Activated T-cell treated with anti-CD3 and anti-CD28 coated beads, Interleukin-2, amount 50 U/mL, for 1 hour (primary cell): ENCODE results near the gene PRPS2.

ENCODE experiments used
- DNase-seq: peaks from one replicate; pipeline ENCODE4 v3.0.0-alpha.2; 2020

The PRPS2 gene

GRCh38 chrX:12819222-12819621 lies 28.0 kb downstream of the PRPS2 start:
- no peak for DNase-seq

- DNase-seq: no peak
Observed at GRCh38 chrX:12820737-12821136, 29.5 kb downstream of the PRPS2 start.

- no peak for DNase-seq
Observed at GRCh38 chrX:12824944-12825343, 33.7 kb downstream of the PRPS2 start.

GRCh38 chrX:12825801-12826200 lies 34.6 kb downstream of the PRPS2 start:
- DNase-seq: no peak

GRCh38 chrX:12843061-12843667 lies 52.0 kb downstream of the PRPS2 start:
- no peak for DNase-seq

GRCh38 chrX:12843668-12844279 lies 52.6 kb downstream of the PRPS2 start:
- no peak for DNase-seq

GRCh38 chrX:12844319-12844718 lies 53.1 kb downstream of the PRPS2 start:
- DNase-seq: no peak

- no peak for DNase-seq
Observed at GRCh38 chrX:12865359-12865758, 74.1 kb downstream of the PRPS2 start.

GRCh38 chrX:12866451-12867377 lies 75.5 kb downstream of the PRPS2 start, which contains the start of gene TLR7:
TLR7 (plus strand) TSS chrX:12867072; CDS start chrX:12867579, 507 bp downstream.
- DNase-seq: no peak

GRCh38 chrX:12867685-12868084 lies 76.5 kb downstream of the PRPS2 start:
- DNase-seq: no peak

- no peak for DNase-seq
Observed at GRCh38 chrX:12868747-12869146, 77.5 kb downstream of the PRPS2 start.

GRCh38 chrX:12871257-12871656 lies 80.0 kb downstream of the PRPS2 start:
- DNase-seq: no peak

GRCh38 chrX:12872741-12873140 lies 81.5 kb downstream of the PRPS2 start:
- no peak for DNase-seq
